ENCODE data around the gene DYRK1A. TPM values are rescaled to one million over a fixed set of nuclear protein-coding genes. Genes with fewer than 3 reads are reported as not detected.

DYRK1A gene
- polyA plus RNA-seq, 1 donor from 2014 or later: 94.8 TPM

GRCh38 chr21:37372127-37372731, 5.7 kb downstream of the DYRK1A start:
- no peak overlapping the region for H3K4me3 ChIP-seq (ENCODE audit: low read length)
- H3F3A ChIP-seq (ENCODE audit: insufficient read depth, low read length, poor library complexity, severe bottlenecking): no peaks in the 10 kb centered on the region
- H4K20me1 ChIP-seq (ENCODE audit: insufficient read depth): peaks cover 37% of the 10 kb centered on the region
- TF ChIP-seq CTCF (IDR thresholded peaks at IDR 0.05; ENCODE audit: poor library complexity, severe bottlenecking): no peak
- no peak for TF ChIP-seq TAF1 (IDR thresholded peaks at IDR 0.05; ENCODE audit: low read depth)
- no peak for TF ChIP-seq EZH2 (IDR thresholded peaks at IDR 0.05; ENCODE audit: borderline replicate concordance, insufficient read depth, low read length, poor library complexity, severe bottlenecking)
- TF ChIP-seq SMC3 (conservative IDR thresholded peaks at IDR 0.05; ENCODE audit: poor library complexity): no peak
- H3K27ac ChIP-seq (ENCODE audit: low read length): no peak overlapping the region
- H3K9ac ChIP-seq (ENCODE audit: low read length): no peak overlapping the region
- H3K9me3 ChIP-seq (ENCODE audit: low read length): no peaks in the 10 kb centered on the region
- H3K4me2 ChIP-seq (ENCODE audit: low read length): no peak overlapping the region
- H2AFZ ChIP-seq (ENCODE audit: low read depth, low read length): no peak overlapping the region
- H3K9me2 ChIP-seq (ENCODE audit: insufficient read depth, low read length): no peaks in the 10 kb centered on the region
- peaks cover 94% of the 10 kb centered on the region for H3K79me2 ChIP-seq (replicated peaks; ENCODE audit: insufficient read depth, low read length)
- no peaks in the 10 kb centered on the region for H3K36me3 ChIP-seq (ENCODE audit: insufficient read depth, low read length)
- H3K27me3 ChIP-seq (ENCODE audit: insufficient read depth, low read depth, low read length): no peaks in the 10 kb centered on the region

- Histone ChIP-seq H3K27ac (ENCODE audit: low read length) (no peak overlapping the region), H3K4me3 (ENCODE audit: low read length) (no peak overlapping the region), H3K36me3 (ENCODE audit: insufficient read depth, low read length) (no peaks in the 10 kb centered on the region), H4K20me1 (ENCODE audit: insufficient read depth) (peaks cover 37% of the 10 kb centered on the region), H3K4me2 (ENCODE audit: low read length) (no peak overlapping the region), H2AFZ (ENCODE audit: low read depth, low read length) (no peak overlapping the region), H3K9me3 (ENCODE audit: low read length) (no peaks in the 10 kb centered on the region), H3K9me2 (ENCODE audit: insufficient read depth, low read length) (no peaks in the 10 kb centered on the region), H3K27me3 (ENCODE audit: insufficient read depth, low read depth, low read length) (no peaks in the 10 kb centered on the region), H3F3A (ENCODE audit: insufficient read depth, low read length, poor library complexity, severe bottlenecking) (no peaks in the 10 kb centered on the region), H3K79me2 (replicated peaks; ENCODE audit: insufficient read depth, low read length) (peaks cover 99% of the 10 kb centered on the region), H3K9ac (ENCODE audit: low read length) (no peak overlapping the region)
- no peak for TF ChIP-seq SMC3 (conservative IDR thresholded peaks at IDR 0.05; ENCODE audit: poor library complexity)
- no peak for TF ChIP-seq MXI1 (conservative IDR thresholded peaks at IDR 0.05; ENCODE audit: poor library complexity, severe bottlenecking)
- no peak for TF ChIP-seq RAD21 (conservative IDR thresholded peaks at IDR 0.05)
Measured at GRCh38 chr21:37372951-37373350, 6.4 kb downstream of the DYRK1A start.

DNA sequence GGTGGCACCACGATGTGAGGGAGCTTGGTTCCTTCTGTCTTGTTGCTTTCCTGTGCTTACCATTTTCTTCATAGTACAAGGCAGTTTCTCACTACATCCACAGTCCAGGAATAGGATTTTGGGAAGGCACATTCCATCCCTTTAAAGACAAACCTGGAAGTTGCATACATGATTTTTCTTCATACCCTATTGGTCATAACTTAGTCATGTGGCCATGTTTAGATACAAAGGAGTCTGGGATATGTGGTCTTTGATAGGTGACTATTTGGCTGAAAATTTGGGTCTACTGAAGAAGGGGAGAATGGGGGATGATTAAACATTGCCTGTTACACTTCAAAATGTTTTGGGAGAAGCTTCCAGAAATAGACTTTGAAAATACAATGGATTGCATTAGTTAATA, 7.0 kb downstream of the DYRK1A start:
- H3K79me2 ChIP-seq (replicated peaks; ENCODE audit: insufficient read depth, low read length): peaks cover 99% of the 10 kb centered on the region
- no peaks in the 10 kb centered on the region for H3K9me2 ChIP-seq (ENCODE audit: insufficient read depth, low read length)
- H3K36me3 ChIP-seq (ENCODE audit: insufficient read depth, low read length): no peaks in the 10 kb centered on the region
- H3K9me3 ChIP-seq (ENCODE audit: low read length): no peaks in the 10 kb centered on the region
- no peaks in the 10 kb centered on the region for H3F3A ChIP-seq (ENCODE audit: insufficient read depth, low read length, poor library complexity, severe bottlenecking)
- TF ChIP-seq MXI1 (conservative IDR thresholded peaks at IDR 0.05; ENCODE audit: poor library complexity, severe bottlenecking) (no peak), TAF1 (IDR thresholded peaks at IDR 0.05; ENCODE audit: low read depth) (no peak), POLR2AphosphoS5 (IDR thresholded peaks at IDR 0.05) (no peak), EP300 (conservative IDR thresholded peaks at IDR 0.05; ENCODE audit: poor library complexity, severe bottlenecking) (no peak), SMC3 (conservative IDR thresholded peaks at IDR 0.05; ENCODE audit: poor library complexity) (no peak), CTCF (IDR thresholded peaks at IDR 0.05; ENCODE audit: poor library complexity, severe bottlenecking) (no peak), RAD21 (conservative IDR thresholded peaks at IDR 0.05) (no peak), EZH2 (IDR thresholded peaks at IDR 0.05; ENCODE audit: borderline replicate concordance, insufficient read depth, low read length, poor library complexity, severe bottlenecking) (no peak)
- TF ChIP-seq, protein P1, sequence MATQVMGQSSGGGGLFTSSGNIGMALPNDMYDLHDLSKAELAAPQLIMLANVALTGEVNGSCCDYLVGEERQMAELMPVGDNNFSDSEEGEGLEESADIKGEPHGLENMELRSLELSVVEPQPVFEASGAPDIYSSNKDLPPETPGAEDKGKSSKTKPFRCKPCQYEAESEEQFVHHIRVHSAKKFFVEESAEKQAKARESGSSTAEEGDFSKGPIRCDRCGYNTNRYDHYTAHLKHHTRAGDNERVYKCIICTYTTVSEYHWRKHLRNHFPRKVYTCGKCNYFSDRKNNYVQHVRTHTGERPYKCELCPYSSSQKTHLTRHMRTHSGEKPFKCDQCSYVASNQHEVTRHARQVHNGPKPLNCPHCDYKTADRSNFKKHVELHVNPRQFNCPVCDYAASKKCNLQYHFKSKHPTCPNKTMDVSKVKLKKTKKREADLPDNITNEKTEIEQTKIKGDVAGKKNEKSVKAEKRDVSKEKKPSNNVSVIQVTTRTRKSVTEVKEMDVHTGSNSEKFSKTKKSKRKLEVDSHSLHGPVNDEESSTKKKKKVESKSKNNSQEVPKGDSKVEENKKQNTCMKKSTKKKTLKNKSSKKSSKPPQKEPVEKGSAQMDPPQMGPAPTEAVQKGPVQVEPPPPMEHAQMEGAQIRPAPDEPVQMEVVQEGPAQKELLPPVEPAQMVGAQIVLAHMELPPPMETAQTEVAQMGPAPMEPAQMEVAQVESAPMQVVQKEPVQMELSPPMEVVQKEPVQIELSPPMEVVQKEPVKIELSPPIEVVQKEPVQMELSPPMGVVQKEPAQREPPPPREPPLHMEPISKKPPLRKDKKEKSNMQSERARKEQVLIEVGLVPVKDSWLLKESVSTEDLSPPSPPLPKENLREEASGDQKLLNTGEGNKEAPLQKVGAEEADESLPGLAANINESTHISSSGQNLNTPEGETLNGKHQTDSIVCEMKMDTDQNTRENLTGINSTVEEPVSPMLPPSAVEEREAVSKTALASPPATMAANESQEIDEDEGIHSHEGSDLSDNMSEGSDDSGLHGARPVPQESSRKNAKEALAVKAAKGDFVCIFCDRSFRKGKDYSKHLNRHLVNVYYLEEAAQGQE (IDR thresholded peaks at IDR 0.05; ENCODE audit: borderline replicate concordance): no peak
- no peak overlapping the region for H3K9ac ChIP-seq (ENCODE audit: low read length)
- H3K27me3 ChIP-seq (ENCODE audit: insufficient read depth, low read depth, low read length): no peaks in the 10 kb centered on the region
- no peak overlapping the region for H3K4me3 ChIP-seq (ENCODE audit: low read length)
- no peak overlapping the region for H2AFZ ChIP-seq (ENCODE audit: low read depth, low read length)
- no peak overlapping the region for H3K4me2 ChIP-seq (ENCODE audit: low read length)
- H3K27ac ChIP-seq (ENCODE audit: low read length): no peak overlapping the region
- peaks cover 32% of the 10 kb centered on the region for H4K20me1 ChIP-seq (ENCODE audit: insufficient read depth)
